ENCODE results near the gene GARIN5A.
A peak's percentile ranks its signal among the peaks of the same experiment; 100 is the strongest.

GARIN5A gene

DNA sequence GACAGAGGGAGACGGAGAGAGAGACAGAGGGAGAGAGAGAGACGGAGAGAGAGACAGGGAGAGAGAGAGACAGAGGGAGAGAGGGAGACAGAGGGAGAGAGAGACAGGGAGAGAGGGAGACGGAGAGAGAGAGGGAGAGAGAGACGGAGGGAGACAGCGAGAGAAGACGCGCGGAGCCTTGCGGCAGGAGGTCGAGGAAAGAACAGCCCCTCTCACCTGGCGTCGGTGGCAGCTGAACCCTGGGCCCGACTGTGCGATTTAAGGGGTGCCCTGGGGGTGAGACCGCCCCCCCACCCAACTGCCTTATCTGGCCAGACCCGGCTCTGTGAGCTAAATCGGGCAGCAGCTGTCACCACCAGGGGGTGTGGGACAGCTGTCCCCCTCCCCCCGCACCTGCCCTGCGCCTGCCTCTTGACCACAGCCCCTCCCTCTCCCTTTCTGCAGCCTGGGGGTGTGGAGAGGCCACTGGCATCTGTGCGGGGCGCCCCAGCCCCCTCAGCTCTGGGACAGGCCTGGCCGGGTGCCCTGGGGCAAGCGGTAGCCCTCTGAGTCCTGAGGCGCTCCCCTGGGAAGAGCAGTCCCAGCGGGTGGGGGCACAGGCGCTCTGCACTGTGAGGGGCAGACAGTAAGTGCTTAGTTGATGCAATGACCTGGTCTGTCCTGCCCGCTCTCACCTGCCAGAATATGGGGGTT, 23.6 kb upstream of the GARIN5A start:
- Mint-ChIP-seq H3K4me1 (no peaks in the 10 kb centered on the region), H3K27me3 (no peaks in the 10 kb centered on the region), H3K36me3 (peaks cover 3 to 11% of the 10 kb centered on the region in 2 donors), H3K9me3 (no peaks in the 10 kb centered on the region), H3K4me3 (no peak overlapping the region), H3K27ac (no peak overlapping the region)
- DNase-seq, result no peak
- ATAC-seq (replicated peaks), result peak; percentile 58 to 72

DNA sequence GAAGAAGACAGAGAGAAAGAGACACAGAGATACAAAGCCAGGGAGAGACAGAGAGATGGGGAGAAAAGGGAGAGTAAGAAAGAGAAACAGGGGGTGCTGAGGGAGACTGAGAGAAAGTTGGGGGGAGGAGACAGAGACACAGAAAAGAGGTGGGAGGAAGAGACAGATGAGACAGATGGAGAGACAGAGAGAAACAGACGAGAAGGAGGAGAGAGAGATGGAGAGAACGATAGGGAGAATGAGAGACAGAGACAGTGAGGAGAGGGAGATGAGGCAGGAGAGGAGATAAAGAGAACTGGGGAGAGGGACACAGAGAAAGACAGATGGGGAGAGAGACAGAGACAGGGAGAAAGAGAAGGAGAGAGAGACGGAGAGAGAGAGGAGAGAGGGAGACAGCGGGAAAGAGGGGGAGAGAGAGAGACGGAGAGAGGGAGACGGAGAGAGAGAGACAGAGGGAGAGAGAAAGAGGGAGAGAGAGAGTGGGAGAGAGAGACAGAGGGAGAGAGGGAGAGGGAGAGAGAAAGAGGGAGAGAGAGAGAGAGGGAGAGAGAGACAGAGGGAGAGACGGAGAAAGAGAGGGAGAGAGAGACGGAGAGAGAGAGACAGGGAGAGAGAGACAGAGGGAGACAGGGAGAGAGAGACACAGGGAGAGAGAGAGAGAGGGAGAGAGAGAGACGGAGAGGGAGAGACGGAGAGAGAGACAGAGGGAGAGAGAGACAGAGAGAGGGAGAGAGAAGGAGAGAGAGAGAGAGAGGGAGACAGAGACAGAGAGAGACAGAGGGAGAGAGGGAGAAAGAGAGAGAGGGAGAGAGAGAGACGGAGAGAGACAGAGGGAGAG, 21.8 kb upstream of the GARIN5A start:
- Mint-ChIP-seq H3K4me3 (no peak overlapping the region), H3K27me3 (no peaks in the 10 kb centered on the region), H3K27ac (no peak overlapping the region), H3K36me3 (peaks cover 7 to 20% of the 10 kb centered on the region in 2 donors), H3K9me3 (no peaks in the 10 kb centered on the region), H3K4me1 (no peaks in the 10 kb centered on the region)
- ATAC-seq (replicated peaks) (no peak), DNase-seq (no peak)

DNA sequence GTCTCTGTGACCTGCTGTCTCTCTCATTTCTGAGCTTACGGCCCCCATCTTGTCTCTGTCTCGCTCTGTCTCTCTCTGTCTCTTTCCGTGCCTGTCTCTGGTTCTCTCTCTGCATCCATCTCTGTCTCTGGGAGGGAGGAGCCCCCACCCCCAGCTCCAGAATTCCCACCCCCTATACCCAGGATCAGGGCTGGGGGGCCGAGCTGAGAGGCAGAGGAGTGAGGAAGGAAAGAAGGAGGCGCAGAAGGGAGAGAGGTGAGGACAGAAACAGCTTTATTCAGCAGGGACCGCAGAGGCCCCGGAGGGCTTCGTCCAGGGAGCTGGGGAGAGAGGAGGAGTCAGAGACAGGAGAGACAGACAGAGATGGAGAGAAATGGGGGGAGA, 20.4 kb upstream of the GARIN5A start:
- Mint-ChIP-seq H3K27ac (no peak overlapping the region), H3K27me3 (peaks cover 0 to 5% of the 10 kb centered on the region in 2 donors), H3K9me3 (no peaks in the 10 kb centered on the region), H3K4me3 (no peak overlapping the region), H3K4me1 (peaks cover 4 to 5% of the 10 kb centered on the region in 2 donors), H3K36me3 (peaks cover 9 to 23% of the 10 kb centered on the region in 2 donors)
- DNase-seq (no peak), ATAC-seq (replicated peaks) (no peak)

DNA sequence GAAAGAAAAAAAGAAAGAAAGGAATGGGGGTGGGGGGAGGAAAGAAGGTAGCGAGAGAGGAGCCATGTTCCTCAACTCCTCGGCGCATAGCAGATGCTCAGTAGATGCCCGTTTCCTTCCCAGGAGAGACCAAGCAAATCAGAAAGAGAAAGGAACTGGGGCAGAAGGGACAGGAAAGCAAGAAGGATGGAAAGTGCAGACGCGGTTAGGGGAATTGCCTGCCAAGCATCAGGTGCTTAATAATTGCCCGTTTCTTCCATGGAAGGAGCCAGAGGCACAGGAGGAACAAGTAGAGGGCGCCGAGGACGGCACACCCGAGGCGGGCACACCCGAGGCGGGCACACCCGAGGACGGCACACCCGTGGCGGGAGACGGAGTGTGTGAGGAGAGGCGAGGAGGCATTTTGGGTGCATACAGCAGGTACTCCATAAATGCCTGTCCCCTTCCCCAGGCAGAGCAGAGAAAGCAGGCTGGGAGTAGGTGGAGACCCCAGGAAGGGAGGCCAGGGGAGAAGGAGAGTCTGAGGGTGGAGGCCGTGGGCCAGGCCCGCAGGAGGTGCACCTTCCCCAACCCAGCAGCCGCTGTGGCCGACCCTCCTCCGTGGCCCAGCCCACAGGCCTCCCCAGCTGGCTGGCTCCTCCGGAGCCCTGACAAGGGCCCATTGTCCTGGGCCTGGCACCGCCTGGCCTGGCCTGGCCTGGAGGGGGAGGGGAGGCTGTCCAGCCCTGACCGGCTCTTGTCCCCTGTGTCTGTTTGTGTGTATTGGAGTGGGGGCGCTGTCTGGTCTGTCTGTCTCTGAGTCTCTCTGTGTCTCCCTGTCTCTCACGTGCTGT, 19.8 kb upstream of the GARIN5A start:
- DNase-seq, result no peak
- no peak for ATAC-seq (replicated peaks)
- Mint-ChIP-seq H3K4me3 (no peak overlapping the region), H3K9me3 (no peaks in the 10 kb centered on the region), H3K27me3 (peaks cover 6 to 11% of the 10 kb centered on the region in 2 donors), H3K36me3 (peaks cover 9 to 19% of the 10 kb centered on the region in 2 donors), H3K4me1 (peaks cover 11 to 12% of the 10 kb centered on the region in 2 donors), H3K27ac (no peak overlapping the region)

DNA sequence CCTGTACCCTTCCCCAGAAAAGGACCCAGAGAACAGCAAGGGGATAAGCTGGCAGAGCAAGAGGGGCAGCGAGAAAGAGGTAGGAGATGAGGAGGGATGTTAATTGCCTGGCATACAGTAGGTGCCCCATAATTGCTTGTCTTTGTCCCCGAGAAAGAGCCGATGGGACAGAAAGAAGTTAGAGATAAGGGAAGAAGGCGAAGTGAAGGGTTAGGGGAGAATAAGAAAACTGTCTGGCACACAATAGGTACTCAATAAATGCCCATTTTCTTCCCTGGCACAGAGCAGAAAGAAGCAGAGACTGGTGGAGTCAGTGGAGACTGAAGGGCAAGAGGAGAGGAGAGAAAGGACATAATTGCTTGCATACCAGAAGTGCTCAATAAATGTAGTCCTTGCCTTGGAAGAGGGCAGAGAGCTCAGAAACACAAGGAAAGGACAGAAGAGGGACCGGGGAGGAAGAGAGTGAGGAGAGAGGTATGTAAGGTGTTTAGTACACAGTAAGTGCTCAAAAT, 18.4 kb upstream of the GARIN5A start:
- no peak overlapping the region for H3K4me3 Mint-ChIP-seq

DNA sequence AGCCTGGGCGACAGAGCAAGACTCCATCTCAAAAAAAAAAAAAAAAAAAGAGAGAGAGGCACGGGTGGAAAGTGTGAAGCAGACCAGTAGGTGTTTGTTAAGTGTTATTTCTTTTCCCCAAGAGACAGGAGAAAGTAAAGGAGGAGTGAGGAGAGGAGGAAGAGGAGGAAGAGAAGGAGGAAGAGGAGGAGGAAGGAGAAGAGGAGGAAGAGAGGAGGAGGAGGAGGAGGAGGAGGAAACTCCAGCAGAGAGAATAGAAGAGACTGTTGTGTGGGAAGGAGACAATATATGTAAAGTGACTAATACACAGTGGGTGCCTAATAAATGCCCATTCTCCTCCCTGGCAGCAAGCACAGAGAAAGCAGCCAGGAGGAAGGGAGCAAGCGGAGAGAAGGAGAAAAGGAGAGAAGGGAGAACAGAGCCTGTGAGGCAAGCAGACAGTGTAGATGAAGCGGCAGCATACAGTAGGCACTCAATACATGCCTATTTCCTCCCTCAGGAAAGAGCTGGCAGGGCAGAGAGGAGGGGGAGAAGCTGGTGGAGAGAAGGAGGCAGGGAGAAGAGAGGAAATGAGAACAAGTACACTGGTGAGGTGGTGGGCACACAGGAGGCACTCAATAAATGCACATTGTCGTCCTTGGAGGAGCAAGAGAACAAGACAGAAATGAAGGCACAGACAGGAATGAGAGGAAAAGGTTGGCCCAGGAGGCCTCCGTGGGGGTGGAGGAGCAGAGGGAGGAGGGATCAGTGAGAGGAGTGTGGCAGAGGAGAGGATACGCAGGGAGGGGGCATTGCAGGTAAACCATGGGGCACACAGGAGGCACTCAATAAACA, 17.8 kb upstream of the GARIN5A start:
- Mint-ChIP-seq H3K4me1 (peaks cover 22 to 23% of the 10 kb centered on the region in 2 donors), H3K27me3 (peaks cover 8 to 14% of the 10 kb centered on the region in 2 donors), H3K36me3 (peaks cover 19 to 31% of the 10 kb centered on the region in 2 donors), H3K27ac (no peak overlapping the region), H3K9me3 (no peaks in the 10 kb centered on the region), H3K4me3 (no peak overlapping the region)
- no peak for DNase-seq
- ATAC-seq (replicated peaks), result no peak

More for the DNA sequence above, 18.4 kb upstream of the GARIN5A start:
- Mint-ChIP-seq H3K4me1 (peaks cover 21 to 22% of the 10 kb centered on the region in 2 donors), H3K27me3 (peaks cover 8 to 14% of the 10 kb centered on the region in 2 donors), H3K27ac (no peak overlapping the region), H3K36me3 (peaks cover 15 to 26% of the 10 kb centered on the region in 2 donors), H3K9me3 (no peaks in the 10 kb centered on the region)
- ATAC-seq (replicated peaks), result no peak
- DNase-seq, result no peak

DNA sequence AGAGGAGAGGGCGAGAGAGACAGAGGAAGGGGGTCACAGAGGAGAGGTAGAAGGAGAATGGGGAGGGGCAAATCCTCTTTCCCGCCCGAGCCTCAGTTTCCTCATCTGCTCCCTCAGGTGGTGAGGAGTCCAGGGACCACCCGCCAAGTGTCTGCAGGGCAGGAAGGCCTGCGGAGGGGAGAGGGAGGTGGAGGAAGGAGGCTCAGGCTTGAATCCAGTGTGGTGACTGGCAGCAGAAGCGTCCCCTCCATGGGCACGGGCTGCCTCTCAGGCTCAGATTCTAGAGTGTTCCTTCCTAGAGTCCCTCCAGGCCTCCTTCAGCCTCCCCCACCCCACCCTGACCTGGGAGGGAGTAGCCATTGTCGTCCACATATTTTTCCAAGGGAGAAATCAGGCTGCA, 16.5 kb upstream of the GARIN5A start:
- Mint-ChIP-seq H3K4me3 (no peak overlapping the region), H3K27ac (no peak overlapping the region), H3K36me3 (peaks cover 25 to 42% of the 10 kb centered on the region in 2 donors), H3K4me1 (peaks cover 27 to 30% of the 10 kb centered on the region in 2 donors), H3K9me3 (no peaks in the 10 kb centered on the region), H3K27me3 (peaks cover 8 to 14% of the 10 kb centered on the region in 2 donors)
- DNase-seq (no peak), ATAC-seq (replicated peaks) (no peak)

DNA sequence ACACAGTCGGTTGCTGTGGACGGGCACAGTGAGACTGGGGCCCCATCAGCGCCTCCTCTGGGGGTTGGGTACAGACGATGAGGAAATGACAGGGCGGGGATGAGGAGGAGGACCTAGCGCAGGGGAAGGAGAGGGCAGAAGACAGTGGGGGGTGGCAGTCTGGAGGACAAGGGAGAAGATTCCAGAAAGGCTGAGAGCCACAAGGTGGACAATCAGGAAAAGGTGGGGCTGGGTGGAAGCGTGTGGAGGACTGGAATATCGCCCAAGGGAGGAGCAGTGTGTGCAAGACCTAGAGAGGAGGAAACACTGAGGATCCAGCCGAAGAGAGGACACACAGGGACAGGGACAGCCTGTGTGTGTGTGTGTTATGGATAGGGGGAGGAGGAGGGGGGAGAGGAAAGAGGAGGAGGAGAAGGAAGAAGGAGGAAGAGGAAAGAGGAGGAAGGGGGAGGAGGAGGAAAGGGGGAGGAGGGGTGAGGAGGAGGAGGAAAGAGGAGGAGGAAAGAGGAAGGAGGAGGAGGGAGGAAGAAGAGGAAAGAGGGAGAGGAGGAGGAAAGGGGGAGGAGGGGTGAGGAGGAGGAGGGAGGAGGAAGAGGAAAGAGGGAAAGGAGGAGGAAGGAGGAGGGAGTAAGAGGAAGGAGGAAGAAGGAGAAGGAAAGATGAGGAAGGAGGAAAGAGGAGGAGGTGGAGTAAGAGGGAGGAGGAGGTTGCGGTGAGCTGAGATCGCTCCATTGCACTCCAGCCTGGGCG, 15.8 kb upstream of the GARIN5A start:
- DNase-seq, result no peak
- peak overlapping the region; percentile 33 for H3K27ac Mint-ChIP-seq
- peaks cover 25 to 46% of the 10 kb centered on the region in 2 donors for H3K36me3 Mint-ChIP-seq

DNA sequence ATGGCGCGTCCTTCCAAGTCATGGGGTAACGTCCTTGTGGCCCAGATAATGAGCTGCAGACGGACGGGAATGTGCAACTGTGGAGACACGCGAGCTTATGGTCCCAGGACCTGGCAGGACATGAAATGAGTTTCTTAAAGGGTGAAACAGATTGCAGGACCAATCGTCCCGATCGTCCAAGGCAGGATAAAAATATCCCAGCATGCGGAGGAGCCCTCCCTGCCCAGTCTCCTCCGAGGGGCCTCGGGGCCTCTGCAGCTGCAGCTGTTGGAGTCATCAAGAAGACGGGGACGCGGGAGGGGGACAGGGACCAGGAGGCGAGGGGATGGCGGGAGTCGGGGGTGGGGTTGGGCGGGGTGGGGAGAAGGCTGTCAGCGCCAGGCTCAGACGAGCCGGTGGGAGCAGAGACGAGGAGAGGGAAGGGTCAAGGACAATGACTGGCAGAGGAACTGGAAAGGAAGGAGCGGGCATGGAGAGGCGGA, 14.4 kb upstream of the GARIN5A start:
- Mint-ChIP-seq H3K9me3 (peaks cover 0 to 1% of the 10 kb centered on the region in 2 donors), H3K27me3 (peaks cover 8 to 18% of the 10 kb centered on the region in 2 donors), H3K27ac (peak overlapping the region; percentile 1), H3K4me1 (peaks cover 38 to 43% of the 10 kb centered on the region in 2 donors), H3K4me3 (no peak overlapping the region), H3K36me3 (peaks cover 33 to 53% of the 10 kb centered on the region in 2 donors)
- ATAC-seq (replicated peaks), result no peak
- DNase-seq, result no peak

More for the DNA sequence above, 15.8 kb upstream of the GARIN5A start:
- Mint-ChIP-seq H3K4me3 (no peak overlapping the region), H3K4me1 (peaks cover 33 to 35% of the 10 kb centered on the region in 2 donors), H3K9me3 (no peaks in the 10 kb centered on the region), H3K27me3 (peaks cover 8 to 18% of the 10 kb centered on the region in 2 donors)
- ATAC-seq (replicated peaks), result peak; percentile 86 to 91

DNA sequence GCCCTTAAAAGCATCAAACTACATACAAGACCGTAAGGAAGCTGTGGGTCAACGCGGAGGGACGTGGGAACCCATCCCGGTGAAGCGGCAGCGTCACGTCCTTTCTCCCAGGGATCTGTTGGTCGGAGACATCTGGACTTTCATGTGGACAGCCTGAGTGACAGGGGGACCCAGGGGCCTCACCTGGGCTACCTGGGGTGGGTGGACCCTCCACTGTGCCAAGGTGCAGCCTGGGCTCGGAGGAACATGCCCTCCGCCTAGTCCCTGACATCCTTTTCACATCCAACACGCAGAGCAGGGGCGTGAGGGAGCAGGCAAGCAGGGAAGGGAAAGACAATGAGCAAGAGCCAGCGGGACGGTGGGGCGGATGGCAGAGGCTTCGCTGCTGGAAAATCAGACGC, 13.8 kb upstream of the GARIN5A start:
- DNase-seq (no peak), ATAC-seq (replicated peaks) (no peak)
- Mint-ChIP-seq H3K27me3 (peaks cover 8 to 18% of the 10 kb centered on the region in 2 donors), H3K27ac (no peak overlapping the region), H3K36me3 (peaks cover 37 to 56% of the 10 kb centered on the region in 2 donors), H3K4me1 (peaks cover 40 to 46% of the 10 kb centered on the region in 2 donors), H3K9me3 (peaks cover 0 to 1% of the 10 kb centered on the region in 2 donors), H3K4me3 (no peak overlapping the region)

DNA sequence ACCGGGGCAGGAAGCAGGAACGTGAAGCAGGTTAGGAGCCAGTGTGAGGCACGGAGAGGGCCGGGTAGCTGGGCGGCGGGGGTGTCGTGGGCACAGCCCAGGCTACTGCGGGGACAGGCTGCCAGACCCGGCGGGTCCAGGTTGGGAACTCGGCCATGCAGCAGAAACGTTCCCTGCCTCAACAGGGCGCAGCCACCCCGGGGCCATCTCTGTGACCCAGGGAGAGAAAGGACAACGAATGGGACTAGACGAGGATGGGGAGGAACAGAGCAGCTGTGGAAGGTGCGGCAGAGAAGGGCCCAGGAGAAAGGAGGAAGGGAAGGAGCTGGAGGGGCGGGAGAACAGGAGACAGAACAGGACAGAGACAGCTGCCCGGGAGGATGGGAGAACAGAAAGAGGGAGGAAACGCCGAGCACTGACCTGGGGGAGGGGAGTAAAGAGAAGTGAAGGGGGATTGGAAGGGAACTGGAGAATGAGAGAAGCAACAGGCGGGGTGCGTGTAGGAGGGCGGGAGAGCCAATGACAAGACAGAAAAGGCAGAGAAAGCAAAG, 12.9 kb upstream of the GARIN5A start:
- Mint-ChIP-seq H3K9me3 (peaks cover 0 to 1% of the 10 kb centered on the region in 2 donors), H3K4me3 (no peak overlapping the region), H3K36me3 (peaks cover 44 to 53% of the 10 kb centered on the region in 2 donors), H3K27me3 (peaks cover 8 to 18% of the 10 kb centered on the region in 2 donors), H3K27ac (no peak overlapping the region), H3K4me1 (peaks cover 40 to 50% of the 10 kb centered on the region in 2 donors)
- ATAC-seq (replicated peaks) (no peak), DNase-seq (no peak)

DNA sequence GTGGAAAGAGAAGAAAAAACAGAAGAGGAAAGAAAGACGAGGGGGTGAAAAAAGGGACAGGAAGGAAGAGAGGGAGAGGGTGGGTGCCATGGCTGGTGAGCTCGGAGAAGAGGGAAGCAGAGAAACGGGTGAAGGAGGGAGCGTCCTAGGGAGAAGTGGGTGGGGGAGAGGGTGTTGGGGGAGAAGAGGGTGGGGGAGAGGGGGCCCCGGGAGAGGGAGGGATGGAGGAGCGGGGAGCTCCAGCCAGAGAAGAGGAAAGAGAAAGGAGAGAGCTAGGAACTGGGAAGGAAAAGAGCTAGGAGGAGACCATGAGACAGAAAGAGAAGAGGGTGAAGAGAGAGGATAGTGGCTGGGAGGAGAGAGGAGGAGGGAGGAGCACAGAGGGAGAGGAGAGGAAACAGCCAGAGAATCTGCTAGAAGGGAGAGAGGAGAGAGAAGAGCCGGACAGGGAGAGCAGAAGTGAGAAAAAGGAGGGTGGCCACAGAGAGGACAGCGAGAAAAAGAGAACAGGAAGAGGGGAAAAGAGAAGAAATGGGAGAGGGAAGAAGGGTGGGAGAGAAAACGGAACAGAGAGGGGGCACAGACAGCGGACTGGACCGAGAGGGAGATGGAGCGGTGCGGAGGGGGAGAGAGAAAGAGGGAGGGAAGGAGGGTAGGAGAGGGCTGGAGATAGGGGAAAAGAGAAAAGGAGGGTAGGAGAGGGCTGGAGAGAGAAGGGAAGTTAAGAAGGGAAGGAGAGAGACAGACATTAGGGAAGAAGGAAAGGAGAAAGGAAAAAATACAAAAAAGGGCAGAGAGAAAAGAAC, 11.9 kb upstream of the GARIN5A start:
- H3K9me3 Mint-ChIP-seq, result peaks cover 0 to 1% of the 10 kb centered on the region in 2 donors
- H3K4me3 Mint-ChIP-seq, result no peak overlapping the region
- peaks cover 8 to 18% of the 10 kb centered on the region in 2 donors for H3K27me3 Mint-ChIP-seq
- H3K36me3 Mint-ChIP-seq, result peaks cover 41 to 50% of the 10 kb centered on the region in 2 donors
- ATAC-seq (replicated peaks), result no peak
- H3K4me1 Mint-ChIP-seq, result peaks cover 40 to 50% of the 10 kb centered on the region in 2 donors
- DNase-seq, result no peak
- peak overlapping the region; percentile 21 for H3K27ac Mint-ChIP-seq

Data from stimulated activated naive B cell treated with anti-CD40 and anti-IgM and Interleukin-4, amounts not matched to agents 10 μg/mL and 1 μg/mL and 100 μg/mL, for 72 hours (primary cell).